Measurements from ENCODE around the gene FTCD. TPM values are rescaled to one million over a fixed set of nuclear protein-coding genes. Genes with fewer than 3 reads are reported as not detected.

Gene FTCD
- total RNA-seq, 2 experiments from 2014 or later = 0.06 to 1.1 TPM

DNA sequence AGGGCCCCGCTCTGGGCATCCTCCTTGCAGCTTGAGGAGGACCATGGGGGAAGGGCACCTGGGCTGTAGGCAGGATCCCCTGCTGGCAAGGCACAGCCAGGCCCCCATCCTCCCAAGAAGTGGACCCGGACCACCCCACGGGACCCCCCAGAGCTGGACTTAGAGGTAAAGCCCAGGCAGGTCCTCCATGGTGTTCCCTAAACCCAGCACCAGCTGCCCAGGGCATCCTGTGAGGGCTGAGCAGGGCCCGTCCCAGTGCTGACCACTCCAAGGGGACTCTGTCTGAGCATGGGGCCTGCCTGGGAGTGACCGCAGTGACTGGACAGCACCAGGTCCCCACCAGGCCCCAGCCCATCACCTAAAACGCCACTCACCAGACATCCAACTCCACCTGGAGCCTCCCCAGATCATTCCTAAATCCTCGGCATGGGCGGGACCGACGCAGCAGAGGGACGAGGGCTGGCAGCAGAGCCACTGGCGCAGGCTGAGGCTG lies 36.2 kb downstream of the FTCD start:
- Histone ChIP-seq H3K4me3 (ENCODE audit: low read depth, low read length, poor library complexity, severe bottlenecking) (no peak overlapping the region), H3K4me2 (ENCODE audit: low read length) (no peak overlapping the region), H2AFZ (ENCODE audit: low read length) (no peak overlapping the region), H3K9me2 (ENCODE audit: insufficient read depth, low read length) (no peaks in the 10 kb centered on the region), H3K27ac (ENCODE audit: low read depth, low read length, poor library complexity, severe bottlenecking) (no peak overlapping the region), H3K4me1 (ENCODE audit: insufficient read depth, low read length, poor library complexity, severe bottlenecking) (no peaks in the 10 kb centered on the region), H3K36me3 (ENCODE audit: insufficient read depth, low read length) (no peaks in the 10 kb centered on the region), H4K20me1 (ENCODE audit: insufficient read depth, low read length) (no peaks in the 10 kb centered on the region), H3K79me2 (ENCODE audit: insufficient read depth, low read depth, low read length) (no peaks in the 10 kb centered on the region), H3K9me3 (ENCODE audit: low read length) (no peaks in the 10 kb centered on the region)
- BruUV-seq (replicated peaks) = no TSS peak
- no peak for DNase-seq (ENCODE audit: low spot score)
- CTCF ChIA-PET (ENCODE audit: unreplicated experiment) = no interaction called here
- intact Hi-C loops (cut with micrococcal nuclease; ENCODE audit: unreplicated experiment) = no loop called here
- no peak for TF ChIP-seq CTCF (conservative IDR thresholded peaks at IDR 0.05; ENCODE audit: low read length)
- no peak for TF ChIP-seq EZH2phosphoT487 (IDR thresholded peaks at IDR 0.05; ENCODE audit: borderline replicate concordance, low read depth, low read length)
- POLR2A ChIA-PET = no interaction called here

GRCh38 chr21:46118316-46119143 lies 36.8 kb downstream of the FTCD start:
- Histone ChIP-seq H3K4me2 (ENCODE audit: low read length) (no peak overlapping the region), H3K4me1 (ENCODE audit: insufficient read depth, low read length, poor library complexity, severe bottlenecking) (no peaks in the 10 kb centered on the region), H3K36me3 (ENCODE audit: insufficient read depth, low read length) (no peaks in the 10 kb centered on the region), H2AFZ (ENCODE audit: low read length) (no peak overlapping the region), H3K9me2 (ENCODE audit: insufficient read depth, low read length) (no peaks in the 10 kb centered on the region), H3K4me3 (ENCODE audit: low read depth, low read length, poor library complexity, severe bottlenecking) (no peak overlapping the region), H3K79me2 (ENCODE audit: insufficient read depth, low read depth, low read length) (no peaks in the 10 kb centered on the region), H3K27ac (ENCODE audit: low read depth, low read length, poor library complexity, severe bottlenecking) (no peak overlapping the region), H3K9me3 (ENCODE audit: low read length) (no peaks in the 10 kb centered on the region), H4K20me1 (ENCODE audit: insufficient read depth, low read length) (no peaks in the 10 kb centered on the region)
- ChIA-PET CTCF (ENCODE audit: unreplicated experiment) (no interaction called here), POLR2A (no interaction called here)
- intact Hi-C loops (cut with micrococcal nuclease; ENCODE audit: unreplicated experiment) = no loop called here
- BruUV-seq (replicated peaks) = no TSS peak
- no peak for DNase-seq (ENCODE audit: low spot score)
- no peak for TF ChIP-seq CTCF (conservative IDR thresholded peaks at IDR 0.05; ENCODE audit: low read length)
- no peak for TF ChIP-seq EZH2phosphoT487 (IDR thresholded peaks at IDR 0.05; ENCODE audit: borderline replicate concordance, low read depth, low read length)
